Activated CD8-positive, alpha-beta T cell treated with anti-CD3 and anti-CD28 coated beads for 36 hours (primary cell): Measurements from ENCODE around the gene EVC2. TPM values are rescaled to one million over a fixed set of nuclear protein-coding genes. Genes with fewer than 3 reads are reported as not detected.

Source experiments
- ATAC-seq: fragments of 200-7000 bp; cut with Tn5 transposase; one replicate; pipeline ENCODE4 v1.10.0; 2021; ENCODE audit warnings: mild to moderate bottlenecking, moderate library complexity
- CTCF ChIA-PET: fragments of 350-600 bp; sonication (Branson Sonifier 250); formaldehyde crosslinking; loops from one replicate; lab custom pipeline; 2021; ENCODE audit warnings: antibody characterized with exemption; lab: Charles Lee
- POLR2A ChIA-PET: fragments of 350-600 bp; sonication (Branson Sonifier 250); formaldehyde crosslinking; loops from one replicate; lab custom pipeline; 2021; ENCODE audit warnings: antibody characterized with exemption; lab: Charles Lee
- DNase-seq: peaks from one replicate; pipeline ENCODE4 v3.0.0-alpha.2; 2020
- H3K27ac Mint-ChIP-seq: one replicate; pipeline ENCODE4 v1.8.0; 2021; ENCODE audit warnings: mild to moderate bottlenecking, mixed read lengths
- H3K27me3 Mint-ChIP-seq: one replicate; pipeline ENCODE4 v1.8.0; 2021; ENCODE audit warnings: mixed read lengths
- H3K36me3 Mint-ChIP-seq: one replicate; pipeline ENCODE4 v1.8.0; 2021; ENCODE audit warnings: low read depth, mixed read lengths
- H3K4me1 Mint-ChIP-seq: one replicate; pipeline ENCODE4 v1.8.0; 2021; ENCODE audit warnings: low read depth, mixed read lengths
- H3K4me3 Mint-ChIP-seq: one replicate; pipeline ENCODE4 v1.8.0; 2021; ENCODE audit warnings: mild to moderate bottlenecking, moderate library complexity, mixed read lengths
- H3K9me3 Mint-ChIP-seq: one replicate; pipeline ENCODE4 v1.8.0; 2021; ENCODE audit warnings: mixed read lengths
- intact Hi-C: fragments of 100-400 bp; cut with micrococcal nuclease; formaldehyde crosslinking; loops from one replicate; pipeline ENCODE4 v1.10.0; 2022
- total RNA-seq, 2 experiments: library from RNA; stranded (reverse); gene quantifications; one replicate each; pipeline ENCODE4 v1.2.3, GENCODE V29; 2021
- TF ChIP-seq, protein P1 (sequence below): fragments of 200-600 bp; IDR thresholded peaks from one replicate; pipeline ENCODE4 v1.8.0; 2022; ENCODE audit warnings: antibody characterized with exemption, mild to moderate bottlenecking

Gene EVC2
- total RNA-seq, 2 experiments from 2014 or later, result 0.83 to 1.3 TPM

DNA sequence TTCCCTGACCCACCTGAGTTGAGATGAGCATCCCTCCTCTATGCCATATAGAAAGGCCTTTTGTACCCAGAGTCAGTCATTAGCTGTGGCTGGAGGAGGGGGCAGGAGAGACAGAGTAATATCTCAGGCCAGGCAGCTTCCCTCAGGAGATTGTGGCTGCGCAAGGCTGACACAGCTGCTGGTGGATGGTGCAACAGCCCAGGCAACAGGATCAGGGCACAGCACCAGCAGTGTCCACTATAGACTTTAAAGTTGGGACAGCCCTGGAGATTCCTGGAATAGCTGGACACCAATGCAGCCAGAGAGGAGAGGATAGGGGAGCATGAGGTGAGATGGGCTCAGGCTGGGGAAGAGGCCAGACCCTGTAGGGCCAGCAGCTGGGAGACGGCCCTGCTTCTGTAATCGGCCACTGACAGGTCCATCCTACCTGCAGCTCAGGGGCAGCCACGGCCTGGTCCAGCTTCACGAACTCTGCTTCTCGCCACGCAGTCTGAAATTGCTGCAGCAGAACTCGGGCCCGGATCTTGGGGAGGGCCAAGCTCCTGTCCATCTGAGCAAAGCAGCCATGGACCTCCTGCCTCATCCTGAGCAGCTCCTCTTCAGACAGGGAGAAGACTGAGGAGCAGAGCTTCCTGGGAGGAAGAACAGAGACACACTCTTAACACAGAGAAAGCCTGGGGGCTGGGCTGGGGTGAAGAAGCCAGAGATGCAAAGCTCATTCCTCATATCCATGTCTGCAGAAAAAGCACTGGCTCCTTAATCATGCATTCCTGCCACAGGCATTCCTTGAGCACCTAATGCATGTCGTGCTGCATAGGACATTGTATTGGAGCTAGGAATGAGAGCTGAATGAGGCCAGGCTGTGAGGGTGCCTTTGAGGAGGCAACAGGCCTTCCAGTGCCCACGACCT is 90.1 kb downstream of the EVC2 start:
- Mint-ChIP-seq H3K9me3 (no peaks in the 10 kb centered on the region), H3K27me3 (no peaks in the 10 kb centered on the region), H3K4me1 (no peaks in the 10 kb centered on the region), H3K36me3 (no peaks in the 10 kb centered on the region), H3K27ac (no peak overlapping the region), H3K4me3 (no peak overlapping the region)
- CTCF ChIA-PET, result no interaction called here
- ATAC-seq (no peak), DNase-seq (no peak)
- POLR2A ChIA-PET, result no interaction called here
- intact Hi-C loops, result no loop called here
- TF ChIP-seq, protein P1, sequence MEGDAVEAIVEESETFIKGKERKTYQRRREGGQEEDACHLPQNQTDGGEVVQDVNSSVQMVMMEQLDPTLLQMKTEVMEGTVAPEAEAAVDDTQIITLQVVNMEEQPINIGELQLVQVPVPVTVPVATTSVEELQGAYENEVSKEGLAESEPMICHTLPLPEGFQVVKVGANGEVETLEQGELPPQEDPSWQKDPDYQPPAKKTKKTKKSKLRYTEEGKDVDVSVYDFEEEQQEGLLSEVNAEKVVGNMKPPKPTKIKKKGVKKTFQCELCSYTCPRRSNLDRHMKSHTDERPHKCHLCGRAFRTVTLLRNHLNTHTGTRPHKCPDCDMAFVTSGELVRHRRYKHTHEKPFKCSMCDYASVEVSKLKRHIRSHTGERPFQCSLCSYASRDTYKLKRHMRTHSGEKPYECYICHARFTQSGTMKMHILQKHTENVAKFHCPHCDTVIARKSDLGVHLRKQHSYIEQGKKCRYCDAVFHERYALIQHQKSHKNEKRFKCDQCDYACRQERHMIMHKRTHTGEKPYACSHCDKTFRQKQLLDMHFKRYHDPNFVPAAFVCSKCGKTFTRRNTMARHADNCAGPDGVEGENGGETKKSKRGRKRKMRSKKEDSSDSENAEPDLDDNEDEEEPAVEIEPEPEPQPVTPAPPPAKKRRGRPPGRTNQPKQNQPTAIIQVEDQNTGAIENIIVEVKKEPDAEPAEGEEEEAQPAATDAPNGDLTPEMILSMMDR, result no peak

DNA sequence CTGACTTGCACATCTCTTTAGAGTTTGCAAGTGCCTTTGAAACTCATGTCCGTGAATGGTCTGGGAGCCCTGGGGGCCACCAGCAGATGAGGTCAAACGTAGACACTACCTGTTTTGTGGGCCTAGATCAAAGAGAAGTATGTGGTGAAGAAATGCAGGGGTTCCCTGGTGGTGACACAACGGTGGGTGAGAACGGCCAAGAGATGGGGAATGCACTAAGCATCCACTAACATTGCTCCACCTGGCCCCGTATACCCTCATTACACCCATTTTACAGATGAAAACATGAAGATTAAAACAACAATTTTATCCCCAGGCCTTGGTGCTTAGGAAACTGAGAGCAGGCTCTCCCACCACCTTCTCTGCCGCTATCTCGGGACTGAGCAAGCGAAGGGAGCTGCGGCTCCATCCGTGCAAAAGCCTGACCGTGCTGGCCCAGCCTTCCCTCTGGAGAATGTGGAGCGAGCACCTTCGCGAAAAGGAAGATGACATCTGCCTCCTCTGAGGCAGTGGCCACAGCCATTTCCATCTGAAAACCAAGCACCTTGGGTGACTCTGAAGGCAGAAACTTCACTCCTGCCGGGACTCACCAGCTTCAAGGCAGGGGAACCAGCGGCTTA is 91.9 kb downstream of the EVC2 start:
- no peak overlapping the region for H3K4me3 Mint-ChIP-seq
- intact Hi-C loops, result no loop called here
- no peaks in the 10 kb centered on the region for H3K27me3 Mint-ChIP-seq
- H3K36me3 Mint-ChIP-seq, result no peaks in the 10 kb centered on the region
- H3K27ac Mint-ChIP-seq, result no peak overlapping the region
- DNase-seq (no peak), ATAC-seq (no peak)
- CTCF ChIA-PET, result no interaction called here
- no peaks in the 10 kb centered on the region for H3K4me1 Mint-ChIP-seq
- H3K9me3 Mint-ChIP-seq, result no peaks in the 10 kb centered on the region
- POLR2A ChIA-PET, result no interaction called here
- TF ChIP-seq, protein P1, result no peak

DNA sequence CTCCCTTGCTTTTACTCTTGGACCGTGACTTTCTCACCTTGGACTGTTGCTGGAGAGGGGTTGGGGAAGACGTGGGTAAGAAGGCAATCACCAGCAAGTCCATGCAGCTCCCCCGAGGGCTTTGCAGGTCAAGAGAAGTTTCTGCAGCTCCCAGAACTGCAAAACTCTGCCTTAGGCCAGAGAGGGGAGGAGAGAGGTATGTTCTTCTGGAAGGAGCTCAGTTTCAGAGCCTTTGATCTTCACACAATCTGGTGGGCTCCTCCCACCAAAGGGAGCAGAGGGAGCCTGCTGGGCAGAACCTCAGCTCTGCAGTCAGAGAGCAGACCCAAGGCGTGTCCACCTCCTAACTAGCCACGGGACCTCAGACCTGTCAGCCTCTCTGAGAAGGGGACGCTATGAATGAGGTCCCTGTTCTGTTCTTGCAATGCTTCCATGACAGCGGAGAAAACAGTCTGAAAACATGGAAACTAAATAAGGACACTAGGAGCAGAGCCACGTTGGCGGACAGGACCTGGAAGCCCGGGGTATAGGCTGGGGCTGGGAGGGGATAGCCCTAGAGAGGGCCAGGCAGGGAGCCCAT is 92.8 kb downstream of the EVC2 start:
- TF ChIP-seq, protein P1, result no peak
- no peak overlapping the region for H3K4me3 Mint-ChIP-seq
- intact Hi-C loops, result no loop called here
- ATAC-seq, result no peak
- no peak overlapping the region for H3K27ac Mint-ChIP-seq
- no peak for DNase-seq
- ChIA-PET POLR2A (no interaction called here), CTCF (no interaction called here)
- no peaks in the 10 kb centered on the region for H3K36me3 Mint-ChIP-seq
- no peaks in the 10 kb centered on the region for H3K9me3 Mint-ChIP-seq
- H3K4me1 Mint-ChIP-seq, result no peaks in the 10 kb centered on the region
- no peaks in the 10 kb centered on the region for H3K27me3 Mint-ChIP-seq

DNA sequence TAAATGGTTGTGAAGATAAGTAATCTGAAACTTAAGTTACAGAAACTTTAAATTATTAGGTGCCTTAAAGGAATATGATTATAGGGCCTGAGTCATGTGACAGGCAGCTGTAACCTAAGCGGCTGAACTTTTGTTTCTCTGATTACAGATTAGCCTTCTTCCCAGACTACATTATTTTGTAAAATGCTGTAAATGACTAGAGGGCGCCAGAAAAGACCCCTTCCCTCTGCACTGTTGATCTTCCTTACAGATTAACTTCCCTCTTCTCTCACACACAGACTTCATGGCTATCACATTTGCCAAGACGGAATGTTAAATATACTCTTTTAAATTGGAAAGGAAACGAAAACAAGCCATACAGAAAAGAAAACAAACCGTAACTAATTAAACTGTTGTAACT is 96.6 kb downstream of the EVC2 start:
- Mint-ChIP-seq H3K27me3 (no peaks in the 10 kb centered on the region), H3K4me3 (no peak overlapping the region), H3K36me3 (no peaks in the 10 kb centered on the region), H3K27ac (no peak overlapping the region), H3K9me3 (no peaks in the 10 kb centered on the region), H3K4me1 (no peaks in the 10 kb centered on the region)
- ATAC-seq (no peak), DNase-seq (no peak)
- ChIA-PET POLR2A (no interaction called here), CTCF (no interaction called here)
- intact Hi-C loops, result no loop called here
- TF ChIP-seq, protein P1, result no peak
